ENCODE results near the gene SIAH3. TPM values are rescaled to one million over a fixed set of nuclear protein-coding genes. Genes with fewer than 3 reads are reported as not detected.

The SIAH3 gene
- total and polyA plus RNA-seq, 7 experiments from 2014 or later: 0.13 to 2.6 (median 0.34) TPM

DNA sequence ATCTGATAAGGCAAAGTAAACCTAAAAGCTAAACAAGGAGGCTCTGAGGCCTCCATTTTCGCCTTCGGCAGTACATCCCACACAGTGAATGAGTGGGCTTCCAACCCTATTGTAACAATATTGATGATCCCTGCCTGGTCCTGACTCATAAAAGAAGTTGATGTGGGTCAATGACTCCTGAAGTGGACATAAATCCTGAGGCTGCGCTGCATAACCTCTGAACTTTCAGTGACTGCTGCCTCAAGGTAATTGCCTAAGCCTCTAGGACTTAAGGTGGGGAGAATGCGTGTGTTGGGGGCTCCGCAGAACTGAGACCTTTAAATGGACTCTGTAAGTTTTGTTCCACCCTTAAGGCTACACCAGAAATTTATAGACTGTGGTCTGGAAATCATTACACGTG is 42.6 kb downstream of the SIAH3 start:
- H3K36me3 ChIP-seq (ENCODE audit: control insufficient read depth in 2 of 3, insufficient read depth in 3 of 3, low read length in 3 of 3): no peaks in the 10 kb centered on the region
- Mint-ChIP-seq H3K9me3 (no peaks in the 10 kb centered on the region), H3K4me1 (peaks cover 0 to 12% (median 4%) of the 10 kb centered on the region in 7 donors), H3K4me3 (no peak overlapping the region), H3K27me3 (no peaks in the 10 kb centered on the region), H3K36me3 (no peaks in the 10 kb centered on the region), H3K27ac (no peak overlapping the region)
- ChIA-PET POLR2A (no interaction called here), CTCF (interaction anchor here (0.6 kb wide), 1 partner anchor 250 kb away, joined by 5 read pairs; no protein-coding TSS in a partner anchor)
- H3K27me3 ChIP-seq (ENCODE audit: control insufficient read depth in 2 of 2, insufficient read depth in 2 of 2, low read length in 2 of 2): no peaks in the 10 kb centered on the region
- DNase-seq (no peak), ATAC-seq (no peak)
- no peak overlapping the region for H3K27ac ChIP-seq (ENCODE audit: low read depth, low read length)
- no peaks in the 10 kb centered on the region for H3K9me3 ChIP-seq (ENCODE audit: control insufficient read depth in 2 of 3, low read length in 3 of 3)
- intact Hi-C loops (cut with micrococcal nuclease): loop anchor here (2.0 to 5.0 kb wide), 3 partner anchors 38 to 512 kb away; no protein-coding TSS in a partner anchor
- no peak overlapping the region for H3K4me3 ChIP-seq (ENCODE audit: low read length)
- H3K4me1 ChIP-seq (ENCODE audit: control insufficient read depth in 2 of 2, insufficient read depth in 2 of 2, low read length in 2 of 2): no peaks in the 10 kb centered on the region

DNA sequence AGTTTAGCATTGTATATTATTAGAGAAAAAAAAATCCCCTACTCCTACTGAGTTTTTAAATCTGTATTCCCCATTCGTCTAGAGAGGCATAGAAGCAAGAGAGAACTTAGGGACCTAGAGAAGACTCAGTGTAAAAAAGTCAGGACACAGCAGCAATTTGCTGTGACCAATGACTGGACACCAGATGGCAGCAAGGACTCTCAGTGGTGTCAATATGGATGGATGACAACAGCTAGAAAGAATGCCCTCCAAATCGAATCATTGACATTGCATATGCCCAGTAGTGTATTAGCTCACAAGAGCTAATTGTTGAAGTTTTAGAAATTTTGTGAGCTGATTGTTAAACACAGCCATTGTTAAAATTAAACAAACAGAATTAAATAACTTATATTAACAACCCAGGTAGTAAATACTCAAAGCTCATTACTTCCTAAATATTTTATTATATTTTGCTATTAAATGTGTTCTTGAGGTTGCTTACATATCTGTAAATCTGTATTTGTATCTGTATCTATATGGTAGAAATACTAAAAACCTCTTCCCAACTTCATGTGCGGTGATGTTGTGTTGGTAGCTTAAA is 43.9 kb downstream of the SIAH3 start:
- Histone ChIP-seq H3K27me3 (ENCODE audit: control insufficient read depth in 2 of 2, insufficient read depth in 2 of 2, low read length in 2 of 2) (no peaks in the 10 kb centered on the region), H3K4me1 (ENCODE audit: control insufficient read depth in 2 of 2, insufficient read depth in 2 of 2, low read length in 2 of 2) (no peaks in the 10 kb centered on the region), H3K4me3 (ENCODE audit: low read length) (no peak overlapping the region), H3K36me3 (ENCODE audit: control insufficient read depth in 2 of 3, insufficient read depth in 3 of 3, low read length in 3 of 3) (no peaks in the 10 kb centered on the region), H3K9me3 (ENCODE audit: control insufficient read depth in 2 of 3, low read length in 3 of 3) (no peaks in the 10 kb centered on the region), H3K27ac (ENCODE audit: low read depth, low read length) (no peak overlapping the region)
- ATAC-seq (peak; percentile 48), DNase-seq (peak in 3 of 9 donors; percentile 16 to 23 (median 20))
- H3K4me1 Mint-ChIP-seq: peaks cover 0 to 12% (median 4%) of the 10 kb centered on the region in 7 donors
- H3K36me3 Mint-ChIP-seq: no peaks in the 10 kb centered on the region
- ChIA-PET CTCF (interaction anchor here (0.7 to 1.6 kb wide), 8 partner anchors 18 to 745 kb away, joined by 3 to 7 read pairs (median 4); no protein-coding TSS in a partner anchor), POLR2A (interaction anchor here (0.7 to 0.8 kb wide), 2 partner anchors 13 to 36 kb away, joined by 3 to 5 read pairs; no protein-coding TSS in a partner anchor)
- H3K4me3 Mint-ChIP-seq: no peak overlapping the region
- intact Hi-C loops (cut with micrococcal nuclease): loop anchor here (1.0 to 5.0 kb wide), 8 partner anchors 40 to 514 kb away; no protein-coding TSS in a partner anchor
- H3K27ac Mint-ChIP-seq: no peak overlapping the region
- H3K9me3 Mint-ChIP-seq: no peaks in the 10 kb centered on the region
- no peaks in the 10 kb centered on the region for H3K27me3 Mint-ChIP-seq

DNA sequence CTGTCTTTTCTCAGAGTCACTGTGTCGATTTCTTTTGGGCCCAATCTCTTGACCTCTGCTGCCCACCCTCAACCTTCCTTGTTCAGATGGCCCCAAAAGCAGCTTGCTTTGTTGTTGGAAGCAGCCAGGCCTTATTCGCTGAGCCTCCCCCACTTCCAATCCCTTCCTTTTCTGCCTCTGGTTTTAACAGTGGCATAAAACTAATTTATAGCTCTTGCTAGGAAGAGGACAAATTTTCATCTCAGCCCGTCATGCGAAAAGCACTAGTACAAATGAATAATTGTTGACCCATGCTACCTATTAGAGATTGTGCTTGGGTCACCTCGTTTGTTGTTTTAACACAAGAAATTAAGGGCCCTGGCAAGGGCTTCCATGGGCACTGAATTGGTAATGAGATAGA is 51.1 kb downstream of the SIAH3 start:
- intact Hi-C loops (cut with micrococcal nuclease): no loop called here
- Mint-ChIP-seq H3K36me3 (no peaks in the 10 kb centered on the region), H3K27ac (no peak overlapping the region), H3K9me3 (no peaks in the 10 kb centered on the region), H3K4me1 (no peaks in the 10 kb centered on the region), H3K4me3 (no peak overlapping the region), H3K27me3 (no peaks in the 10 kb centered on the region)
- Histone ChIP-seq H3K27ac (ENCODE audit: low read depth, low read length) (no peak overlapping the region), H3K27me3 (ENCODE audit: control insufficient read depth in 2 of 2, insufficient read depth in 2 of 2, low read length in 2 of 2) (no peaks in the 10 kb centered on the region), H3K36me3 (ENCODE audit: control insufficient read depth in 2 of 3, insufficient read depth in 3 of 3, low read length in 3 of 3) (no peaks in the 10 kb centered on the region), H3K4me3 (ENCODE audit: low read length) (no peak overlapping the region), H3K4me1 (ENCODE audit: control insufficient read depth in 2 of 2, insufficient read depth in 2 of 2, low read length in 2 of 2) (no peaks in the 10 kb centered on the region), H3K9me3 (ENCODE audit: control insufficient read depth in 2 of 3, low read length in 3 of 3) (no peaks in the 10 kb centered on the region)
- ChIA-PET CTCF (no interaction called here), POLR2A (no interaction called here)
- ATAC-seq (no peak), DNase-seq (no peak)

DNA sequence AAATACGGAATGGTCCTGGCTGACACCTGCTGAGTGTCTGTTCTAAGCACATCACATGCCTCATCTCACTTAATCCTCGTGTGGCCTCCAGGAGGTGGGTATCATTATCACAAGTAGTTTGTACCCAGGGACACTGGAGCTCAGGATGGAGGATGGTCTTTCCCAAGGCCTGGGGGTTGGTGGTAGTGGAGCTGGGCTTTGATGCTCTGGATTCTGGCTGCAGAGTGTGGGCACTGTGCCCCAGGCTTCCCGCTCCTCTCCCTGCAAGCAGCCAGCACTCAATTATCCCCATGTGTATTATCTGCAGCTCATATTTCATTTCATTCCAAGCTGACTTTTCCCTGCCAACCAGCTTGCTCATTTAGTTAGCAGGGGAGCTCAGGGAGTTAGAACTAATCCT is 52.1 kb downstream of the SIAH3 start:
- Histone ChIP-seq H3K36me3 (ENCODE audit: control insufficient read depth in 2 of 3, insufficient read depth in 3 of 3, low read length in 3 of 3) (no peaks in the 10 kb centered on the region), H3K27me3 (ENCODE audit: control insufficient read depth in 2 of 2, insufficient read depth in 2 of 2, low read length in 2 of 2) (no peaks in the 10 kb centered on the region), H3K27ac (ENCODE audit: low read depth, low read length) (no peak overlapping the region), H3K9me3 (ENCODE audit: control insufficient read depth in 2 of 3, low read length in 3 of 3) (no peaks in the 10 kb centered on the region), H3K4me1 (ENCODE audit: control insufficient read depth in 2 of 2, insufficient read depth in 2 of 2, low read length in 2 of 2) (no peaks in the 10 kb centered on the region), H3K4me3 (ENCODE audit: low read length) (no peak overlapping the region)
- no peaks in the 10 kb centered on the region for H3K36me3 Mint-ChIP-seq
- H3K9me3 Mint-ChIP-seq: peaks cover 0 to 2% (median 0%) of the 10 kb centered on the region in 11 donors
- CTCF ChIA-PET: interaction anchor here (0.7 kb wide), 1 partner anchor 86 kb away, joined by 4 read pairs; no protein-coding TSS in a partner anchor
- H3K4me1 Mint-ChIP-seq: no peaks in the 10 kb centered on the region
- intact Hi-C loops (cut with micrococcal nuclease): no loop called here
- no peaks in the 10 kb centered on the region for H3K27me3 Mint-ChIP-seq
- DNase-seq: no peak
- no peak overlapping the region for H3K4me3 Mint-ChIP-seq
- ATAC-seq: no peak
- POLR2A ChIA-PET: no interaction called here
- no peak overlapping the region for H3K27ac Mint-ChIP-seq

DNA sequence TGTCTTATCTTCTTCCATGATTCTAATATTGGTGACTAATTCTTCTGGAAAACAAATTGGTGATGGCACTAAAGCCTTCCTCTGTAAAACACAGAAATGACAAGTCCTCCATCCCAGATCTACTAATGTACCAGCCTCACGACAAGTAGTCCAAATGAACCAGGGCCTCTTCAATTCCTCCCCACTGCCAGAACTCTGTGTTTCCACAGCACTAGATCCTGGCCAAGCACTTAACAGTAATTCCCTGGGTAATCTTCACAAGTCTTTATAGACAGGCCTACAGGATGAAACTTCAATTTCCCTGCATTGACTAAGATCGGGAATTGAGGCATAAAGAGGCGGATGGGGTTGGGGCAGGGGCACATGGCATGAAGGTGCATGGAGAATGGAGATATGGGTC is 52.7 kb downstream of the SIAH3 start:
- no peak overlapping the region for H3K27ac Mint-ChIP-seq
- CTCF ChIA-PET: no interaction called here
- Histone ChIP-seq H3K36me3 (ENCODE audit: control insufficient read depth in 2 of 3, insufficient read depth in 3 of 3, low read length in 3 of 3) (no peaks in the 10 kb centered on the region), H3K27ac (ENCODE audit: low read depth, low read length) (no peak overlapping the region), H3K4me1 (ENCODE audit: control insufficient read depth in 2 of 2, insufficient read depth in 2 of 2, low read length in 2 of 2) (no peaks in the 10 kb centered on the region), H3K27me3 (ENCODE audit: control insufficient read depth in 2 of 2, insufficient read depth in 2 of 2, low read length in 2 of 2) (no peaks in the 10 kb centered on the region), H3K4me3 (ENCODE audit: low read length) (no peak overlapping the region), H3K9me3 (ENCODE audit: control insufficient read depth in 2 of 3, low read length in 3 of 3) (no peaks in the 10 kb centered on the region)
- POLR2A ChIA-PET: no interaction called here
- no peak for DNase-seq
- H3K9me3 Mint-ChIP-seq: peaks cover 0 to 2% (median 0%) of the 10 kb centered on the region in 11 donors
- no peaks in the 10 kb centered on the region for H3K36me3 Mint-ChIP-seq
- H3K4me1 Mint-ChIP-seq: peaks cover 0 to 1% (median 0%) of the 10 kb centered on the region in 7 donors
- H3K27me3 Mint-ChIP-seq: no peaks in the 10 kb centered on the region
- no peak overlapping the region for H3K4me3 Mint-ChIP-seq
- ATAC-seq: no peak
- intact Hi-C loops (cut with micrococcal nuclease): no loop called here

DNA sequence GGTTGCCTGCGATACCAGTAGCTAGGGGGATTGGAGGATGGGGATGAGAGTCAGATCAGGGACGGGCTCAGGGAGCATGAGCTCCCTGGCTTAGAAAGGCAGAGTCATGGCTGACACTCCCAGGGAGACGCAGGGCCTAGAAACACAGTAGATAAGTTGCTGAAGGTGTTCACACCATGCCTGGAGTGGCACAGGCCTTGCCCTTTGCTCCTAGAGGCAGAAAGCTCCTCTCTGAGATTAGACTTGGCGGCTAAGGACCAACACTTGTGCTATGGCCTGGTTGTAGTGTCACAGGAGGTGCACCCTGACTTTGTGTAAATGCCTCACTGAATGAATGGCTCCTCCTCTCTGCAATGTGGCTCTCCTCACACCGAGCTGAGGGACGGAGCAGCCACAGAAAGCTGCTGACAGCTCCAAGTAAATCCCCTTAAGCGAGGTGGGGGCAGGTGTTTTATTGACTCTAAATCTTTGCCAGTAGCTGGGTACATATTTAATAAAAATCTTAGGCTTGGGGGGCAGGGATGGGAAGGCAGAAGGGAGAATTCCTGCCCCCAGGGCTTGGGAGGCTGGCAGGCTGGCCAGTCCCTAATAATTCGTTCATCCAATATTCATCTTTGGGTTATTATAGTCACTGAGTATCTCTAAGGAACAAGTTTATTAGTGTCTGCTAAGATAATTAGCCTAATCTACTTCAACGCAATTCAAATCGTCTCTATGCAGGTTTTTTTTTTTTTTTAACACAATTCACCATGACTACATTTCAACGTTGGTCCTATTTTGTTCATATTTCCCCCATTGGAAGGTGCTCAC is 54.9 kb downstream of the SIAH3 start:
- no peak for DNase-seq
- CTCF ChIA-PET: no interaction called here
- intact Hi-C loops (cut with micrococcal nuclease): no loop called here

More for the DNA sequence above, 54.9 kb downstream of the SIAH3 start:
- Histone ChIP-seq H3K4me3 (ENCODE audit: low read length) (no peak overlapping the region), H3K36me3 (ENCODE audit: control insufficient read depth in 2 of 3, insufficient read depth in 3 of 3, low read length in 3 of 3) (no peaks in the 10 kb centered on the region), H3K9me3 (ENCODE audit: control insufficient read depth in 2 of 3, low read length in 3 of 3) (no peaks in the 10 kb centered on the region), H3K27me3 (ENCODE audit: control insufficient read depth in 2 of 2, insufficient read depth in 2 of 2, low read length in 2 of 2) (no peaks in the 10 kb centered on the region), H3K27ac (ENCODE audit: low read depth, low read length) (no peak overlapping the region), H3K4me1 (ENCODE audit: control insufficient read depth in 2 of 2, insufficient read depth in 2 of 2, low read length in 2 of 2) (peaks cover 0 to 6% of the 10 kb centered on the region in 2 donors)
- Mint-ChIP-seq H3K4me1 (peaks cover 8 to 22% (median 21%) of the 10 kb centered on the region in 7 donors), H3K9me3 (peaks cover 0 to 4% (median 0%) of the 10 kb centered on the region in 11 donors), H3K27me3 (no peaks in the 10 kb centered on the region), H3K4me3 (no peak overlapping the region), H3K27ac (no peak overlapping the region), H3K36me3 (no peaks in the 10 kb centered on the region)
- POLR2A ChIA-PET: no interaction called here
- ATAC-seq: no peak

All from naive thymus-derived CD4-positive, alpha-beta T cell (primary cell).